Kidney (tissue), 14 donors: Measurements from ENCODE around the gene NISCH. TPM values are rescaled to one million over a fixed set of nuclear protein-coding genes. Genes with fewer than 3 reads are reported as not detected.

ENCODE experiments used
- DNase-seq, 5 donors: peaks; one replicate each; pipeline ENCODE4 v3.0.0-alpha.2; 2013 to 2020
- FAIRE-seq: peaks from 2 replicates; lab custom pipeline; 2012; peaks lifted over from hg19 to GRCh38; lab: Jason Lieb, UNC
- H3K27ac ChIP-seq, 2 donors: one replicate each; pipeline ENCODE4 v1.7.0; 2013; ENCODE audit warnings: low read depth in 2 of 2, low read length in 2 of 2, inconsistent platforms in 1 of 2
- H3K27me3 ChIP-seq: one replicate; pipeline ENCODE4 v1.7.1; 2013; ENCODE audit warnings: low read length, inconsistent platforms; ENCODE audit not compliant: control insufficient read depth, insufficient read depth
- H3K36me3 ChIP-seq, 3 donors: one replicate each; pipeline versions ENCODE4 v1.7.0 to v1.7.1; 2013; ENCODE audit warnings: low read length in 3 of 3, control low read depth in 1 of 3, inconsistent platforms in 1 of 3; ENCODE audit not compliant: insufficient read depth in 3 of 3, control insufficient read depth in 2 of 3
- H3K4me1 ChIP-seq, 3 donors: one replicate each; pipeline versions ENCODE4 v1.7.0 to v1.7.1; 2013; ENCODE audit warnings: low read length in 3 of 3, inconsistent platforms in 1 of 3, low read depth in 1 of 3; ENCODE audit not compliant: control insufficient read depth in 2 of 3, insufficient read depth in 2 of 3
- H3K4me3 ChIP-seq, 3 donors: one replicate each; pipeline versions ENCODE4 v1.7.0 to v1.8.1; 2013; ENCODE audit warnings: low read length in 3 of 3, control low read depth in 1 of 3, inconsistent platforms in 1 of 3
- H3K9ac ChIP-seq, 3 donors: one replicate each; pipeline versions ENCODE4 v1.7.0 to v1.7.1; 2013; ENCODE audit warnings: low read length in 3 of 3, control low read depth in 1 of 3, inconsistent platforms in 1 of 3
- H3K9me3 ChIP-seq, 3 donors: one replicate each; pipeline versions ENCODE4 v1.7.0 to v1.7.1; 2013; ENCODE audit warnings: low read length in 3 of 3, control low read depth in 1 of 3, inconsistent platforms in 1 of 3; ENCODE audit not compliant: control insufficient read depth in 2 of 3, insufficient read depth in 1 of 3
- intact Hi-C: fragments of 100-400 bp; cut with DNase I; formaldehyde crosslinking; loops from one replicate; pipeline ENCODE4 v1.11.1; 2022
- polyA plus RNA-seq: library from polyadenylated mRNA; stranded (reverse); fragments of 350-450 nt; fragmentation: Illumina TruSeq; extraction: RNeasy Lipid Tissue Mini Kit (QIAGEN cat#74804); gene quantifications from one replicate; pipeline ENCODE4 v1.2.3, GENCODE V29; 2014; ENCODE audit warnings: low read depth, low replicate concordance; ENCODE audit not compliant: insufficient read depth
- total RNA-seq: library from RNA; stranded (reverse); fragmentation: NEBNext Ultra II Directional; extraction: Animal tissue kit (Norgen Biotek cat#: 25700); gene quantifications from one replicate; pipeline ENCODE4 v1.2.1, GENCODE V29; 2021
- TF ChIP-seq, protein P1 (sequence below): IDR thresholded peaks from 3 replicates; pipeline ENCODE4 v1.5.1; 2012; ENCODE audit warnings: mild to moderate bottlenecking, moderate library complexity, borderline replicate concordance; ENCODE audit not compliant: insufficient read depth; ENCODE audit errors: extremely low read depth
- donor health status: control.
- donor health status: control.
- donor health status: control.
- donor health status: control.
- donor health status: control.
- donor health status: DM: yes; HTN: yes; CAD: no.
- donor health status: Normal renal cell carcinoma (clear cell type).

Gene NISCH
- total and polyA plus RNA-seq, 2 donors from 2014 or later: 36.1 to 98.7 TPM

- H3K9ac ChIP-seq: no peak overlapping the region
- H3K27ac ChIP-seq: peak overlapping the region; percentile 29 to 56
- FAIRE-seq (no peak), DNase-seq (peak in 1 of 5 donors; percentile 72)
- H3K4me1 ChIP-seq: peaks cover 0 to 28% (median 13%) of the 10 kb centered on the region in 3 donors
- H3K4me3 ChIP-seq: no peak overlapping the region
- no peaks in the 10 kb centered on the region for H3K36me3 ChIP-seq
- TF ChIP-seq, protein P1, sequence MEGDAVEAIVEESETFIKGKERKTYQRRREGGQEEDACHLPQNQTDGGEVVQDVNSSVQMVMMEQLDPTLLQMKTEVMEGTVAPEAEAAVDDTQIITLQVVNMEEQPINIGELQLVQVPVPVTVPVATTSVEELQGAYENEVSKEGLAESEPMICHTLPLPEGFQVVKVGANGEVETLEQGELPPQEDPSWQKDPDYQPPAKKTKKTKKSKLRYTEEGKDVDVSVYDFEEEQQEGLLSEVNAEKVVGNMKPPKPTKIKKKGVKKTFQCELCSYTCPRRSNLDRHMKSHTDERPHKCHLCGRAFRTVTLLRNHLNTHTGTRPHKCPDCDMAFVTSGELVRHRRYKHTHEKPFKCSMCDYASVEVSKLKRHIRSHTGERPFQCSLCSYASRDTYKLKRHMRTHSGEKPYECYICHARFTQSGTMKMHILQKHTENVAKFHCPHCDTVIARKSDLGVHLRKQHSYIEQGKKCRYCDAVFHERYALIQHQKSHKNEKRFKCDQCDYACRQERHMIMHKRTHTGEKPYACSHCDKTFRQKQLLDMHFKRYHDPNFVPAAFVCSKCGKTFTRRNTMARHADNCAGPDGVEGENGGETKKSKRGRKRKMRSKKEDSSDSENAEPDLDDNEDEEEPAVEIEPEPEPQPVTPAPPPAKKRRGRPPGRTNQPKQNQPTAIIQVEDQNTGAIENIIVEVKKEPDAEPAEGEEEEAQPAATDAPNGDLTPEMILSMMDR: no peak
- intact Hi-C loops: no loop called here
- H3K9me3 ChIP-seq: no peaks in the 10 kb centered on the region
- H3K27me3 ChIP-seq: no peaks in the 10 kb centered on the region
These were observed 4.7 kb upstream of the NISCH start for GRCh38 chr3:52450489-52451236.

GRCh38 chr3:52451237-52452083 is 3.9 kb upstream of the NISCH start:
- Histone ChIP-seq H3K27me3 (no peaks in the 10 kb centered on the region), H3K4me3 (no peak overlapping the region), H3K27ac (no peak overlapping the region), H3K9ac (no peak overlapping the region), H3K9me3 (no peaks in the 10 kb centered on the region), H3K36me3 (no peaks in the 10 kb centered on the region), H3K4me1 (peaks cover 0 to 33% (median 14%) of the 10 kb centered on the region in 3 donors)
- no peak for DNase-seq
- intact Hi-C loops: no loop called here
- TF ChIP-seq, protein P1: no peak
- no peak for FAIRE-seq

- FAIRE-seq: no peak
- H3K9me3 ChIP-seq: no peaks in the 10 kb centered on the region
- H3K36me3 ChIP-seq: no peaks in the 10 kb centered on the region
- peaks cover 0 to 39% (median 20%) of the 10 kb centered on the region in 3 donors for H3K4me1 ChIP-seq
- H3K4me3 ChIP-seq: no peak overlapping the region
- H3K27me3 ChIP-seq: no peaks in the 10 kb centered on the region
- TF ChIP-seq, protein P1: no peak
- peak overlapping the region in 1 of 2 donors; percentile 23 for H3K27ac ChIP-seq
- H3K9ac ChIP-seq: no peak overlapping the region
- intact Hi-C loops: no loop called here
- no peak for DNase-seq
These were observed 3.3 kb upstream of the NISCH start for GRCh38 chr3:52452126-52452525.
